Activated CD4-positive, alpha-beta T cell treated with anti-CD3 and anti-CD28 coated beads for 36 hours (primary cell): ENCODE measurements around the gene LTBP1. TPM values are rescaled to one million over a fixed set of nuclear protein-coding genes. Genes with fewer than 3 reads are reported as not detected.

Source experiments
- ATAC-seq: fragments of 200-7000 bp; cut with Tn5 transposase; one replicate; pipeline ENCODE4 v1.10.0; 2021; ENCODE audit warnings: mild to moderate bottlenecking, moderate library complexity
- CTCF ChIA-PET: fragments of 350-600 bp; sonication (Branson Sonifier 250); formaldehyde crosslinking; loops from one replicate; lab custom pipeline; 2021; ENCODE audit warnings: antibody characterized with exemption; lab: Charles Lee
- POLR2A ChIA-PET: fragments of 350-600 bp; sonication (Branson Sonifier 250); formaldehyde crosslinking; loops from one replicate; lab custom pipeline; 2021; ENCODE audit warnings: antibody characterized with exemption, inconsistent platforms; lab: Charles Lee
- DNase-seq: peaks from one replicate; pipeline ENCODE4 v3.0.0-alpha.2; 2020
- H3K27ac Mint-ChIP-seq: one replicate; pipeline ENCODE4 v1.8.0; 2021; ENCODE audit warnings: mixed read lengths
- H3K27me3 Mint-ChIP-seq: one replicate; pipeline ENCODE4 v1.8.0; 2021; ENCODE audit warnings: mixed read lengths
- H3K36me3 Mint-ChIP-seq: one replicate; pipeline ENCODE4 v1.8.0; 2021; ENCODE audit warnings: low read depth, mixed read lengths
- H3K4me1 Mint-ChIP-seq: one replicate; pipeline ENCODE4 v1.8.0; 2021; ENCODE audit warnings: mixed read lengths
- H3K4me3 Mint-ChIP-seq: one replicate; pipeline ENCODE4 v1.8.0; 2021; ENCODE audit warnings: mild to moderate bottlenecking, moderate library complexity, mixed read lengths
- H3K9me3 Mint-ChIP-seq: one replicate; pipeline ENCODE4 v1.8.0; 2021; ENCODE audit warnings: low read depth, mixed read lengths
- intact Hi-C, 2 experiments: fragments of 100-400 bp; cut with DNase I in 1 of 2; cut with micrococcal nuclease in 1 of 2; formaldehyde crosslinking; loops; one replicate each; pipeline versions ENCODE4 v1.14.2 to v1.15.1; 2022 to 2024; cut with DNase I, micrococcal nuclease
- total RNA-seq, 2 experiments: library from RNA; stranded (reverse); gene quantifications; one replicate each; pipeline ENCODE4 v1.2.3, GENCODE V29; 2021

Gene LTBP1
- total RNA-seq, 2 experiments from 2014 or later, result 0.14 to 0.26 TPM

DNA sequence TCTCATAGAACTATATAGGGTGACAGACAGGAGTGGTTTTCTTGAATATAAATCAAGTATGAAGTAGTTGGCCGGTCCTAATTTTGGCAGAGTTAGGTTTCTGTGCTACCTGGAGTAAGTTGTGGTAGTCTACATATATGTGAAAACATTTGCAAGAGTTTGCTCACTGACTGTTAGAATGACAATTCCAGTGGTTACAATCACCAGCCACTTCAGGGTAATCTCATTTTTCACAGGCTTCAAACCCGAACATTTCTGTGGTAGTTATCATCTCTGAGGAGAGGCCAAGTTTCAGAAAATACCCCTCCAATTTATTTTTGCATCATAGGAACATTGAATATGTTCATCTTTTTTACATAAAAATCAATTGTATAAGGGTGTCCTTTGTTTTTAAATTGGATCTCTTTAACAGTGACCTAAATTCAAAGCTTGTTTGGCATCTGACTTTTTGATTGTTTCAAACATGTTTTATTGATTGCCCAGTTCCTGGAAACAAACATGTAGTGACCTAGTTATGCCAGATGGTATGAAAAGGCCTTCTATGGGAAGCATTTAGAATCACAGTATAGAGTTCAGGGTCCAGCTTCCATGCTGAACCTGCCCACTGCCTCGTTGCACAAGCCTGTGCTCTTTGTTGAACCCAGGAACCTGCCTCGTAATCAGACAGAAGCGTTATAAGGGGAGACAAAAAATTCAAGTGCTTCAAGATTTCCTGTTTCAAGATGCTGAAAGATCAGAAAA, 250.6 kb downstream of the LTBP1 start:
- Mint-ChIP-seq H3K4me3 (no peak overlapping the region), H3K4me1 (no peaks in the 10 kb centered on the region), H3K27ac (no peak overlapping the region), H3K27me3 (peaks cover 5% of the 10 kb centered on the region), H3K9me3 (no peaks in the 10 kb centered on the region), H3K36me3 (no peaks in the 10 kb centered on the region)
- no peak for DNase-seq
- intact Hi-C loops, result no loop called here
- no peak for ATAC-seq
- POLR2A ChIA-PET, result no interaction called here
- CTCF ChIA-PET, result no interaction called here

GRCh38 chr2:33202641-33203522, 256.1 kb downstream of the LTBP1 start:
- Mint-ChIP-seq H3K27ac (no peak overlapping the region), H3K36me3 (no peaks in the 10 kb centered on the region), H3K4me3 (no peak overlapping the region), H3K27me3 (peaks cover 6% of the 10 kb centered on the region), H3K9me3 (no peaks in the 10 kb centered on the region), H3K4me1 (no peaks in the 10 kb centered on the region)
- DNase-seq (no peak), ATAC-seq (no peak)
- intact Hi-C loops, result no loop called here
- CTCF ChIA-PET, result interaction anchor here (1.0 to 1.4 kb wide), 3 partner anchors 169 to 352 kb away, joined by 3 read pairs; no protein-coding TSS in a partner anchor
- POLR2A ChIA-PET, result no interaction called here

- Mint-ChIP-seq H3K9me3 (no peaks in the 10 kb centered on the region), H3K27ac (no peak overlapping the region), H3K27me3 (peaks cover 10% of the 10 kb centered on the region), H3K4me1 (no peaks in the 10 kb centered on the region), H3K4me3 (no peak overlapping the region), H3K36me3 (no peaks in the 10 kb centered on the region)
- ATAC-seq (no peak), DNase-seq (no peak)
- intact Hi-C loops, result no loop called here
- ChIA-PET CTCF (interaction anchor here (0.6 kb wide), 1 partner anchor 14 kb away, joined by 3 read pairs; no protein-coding TSS in a partner anchor), POLR2A (no interaction called here)
These were observed 258.2 kb downstream of the LTBP1 start for GRCh38 chr2:33204945-33205344.

- intact Hi-C loops, result no loop called here
- Mint-ChIP-seq H3K36me3 (no peaks in the 10 kb centered on the region), H3K27me3 (peaks cover 9% of the 10 kb centered on the region), H3K27ac (no peak overlapping the region), H3K9me3 (no peaks in the 10 kb centered on the region), H3K4me3 (no peak overlapping the region), H3K4me1 (no peaks in the 10 kb centered on the region)
- CTCF ChIA-PET, result interaction anchor here (0.6 kb wide), 1 partner anchor 106 kb away, joined by 4 read pairs; no protein-coding TSS in a partner anchor
- DNase-seq, result no peak
- ATAC-seq, result no peak
- POLR2A ChIA-PET, result no interaction called here
These were observed 259.1 kb downstream of the LTBP1 start for GRCh38 chr2:33205693-33206434.

GRCh38 chr2:33207151-33207740, 260.5 kb downstream of the LTBP1 start:
- Mint-ChIP-seq H3K4me1 (no peaks in the 10 kb centered on the region), H3K4me3 (no peak overlapping the region), H3K27me3 (peaks cover 9% of the 10 kb centered on the region), H3K27ac (no peak overlapping the region), H3K9me3 (no peaks in the 10 kb centered on the region), H3K36me3 (no peaks in the 10 kb centered on the region)
- ChIA-PET POLR2A (no interaction called here), CTCF (no interaction called here)
- no peak for DNase-seq
- ATAC-seq, result no peak
- intact Hi-C loops, result no loop called here

DNA sequence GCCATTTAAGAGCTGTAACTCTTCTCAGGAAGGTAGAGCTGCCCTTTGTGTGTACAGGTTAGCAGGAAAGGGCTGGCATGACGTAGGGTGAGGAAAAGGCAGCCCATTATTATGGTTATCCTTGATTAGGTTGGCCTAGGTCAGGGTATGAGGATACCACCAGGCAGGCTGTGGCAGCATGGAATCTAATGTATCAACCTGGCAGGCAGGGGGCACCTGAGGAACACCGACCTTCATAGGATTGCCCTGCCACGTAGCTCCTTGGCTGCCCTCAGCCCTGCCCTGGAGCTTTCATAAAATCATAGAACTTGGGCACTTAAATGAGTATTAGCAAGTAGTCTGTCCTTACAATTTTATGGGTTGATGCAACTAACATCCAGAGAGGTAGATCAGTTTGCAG, 261.6 kb downstream of the LTBP1 start:
- intact Hi-C loops, result loop anchor here in 1 of 2 experiments (2.0 kb wide), 1 partner anchor 164 kb away; no protein-coding TSS in a partner anchor
- Mint-ChIP-seq H3K4me1 (no peaks in the 10 kb centered on the region), H3K27me3 (peaks cover 10% of the 10 kb centered on the region), H3K36me3 (no peaks in the 10 kb centered on the region), H3K9me3 (no peaks in the 10 kb centered on the region), H3K4me3 (no peak overlapping the region), H3K27ac (no peak overlapping the region)
- ATAC-seq, result no peak
- CTCF ChIA-PET, result interaction anchor here (0.5 to 1.3 kb wide), 5 partner anchors 14 to 375 kb away, joined by 3 to 7 read pairs (median 3); no protein-coding TSS in a partner anchor
- peak; percentile 22 for DNase-seq
- POLR2A ChIA-PET, result no interaction called here

GRCh38 chr2:33209976-33210375, 263.2 kb downstream of the LTBP1 start:
- Mint-ChIP-seq H3K36me3 (no peaks in the 10 kb centered on the region), H3K27me3 (peaks cover 8% of the 10 kb centered on the region), H3K9me3 (no peaks in the 10 kb centered on the region), H3K27ac (no peak overlapping the region), H3K4me1 (no peaks in the 10 kb centered on the region), H3K4me3 (no peak overlapping the region)
- ATAC-seq (no peak), DNase-seq (no peak)
- intact Hi-C loops, result loop anchor here in 1 of 2 experiments (2.0 kb wide), 1 partner anchor 163 kb away; no protein-coding TSS in a partner anchor
- ChIA-PET POLR2A (no interaction called here), CTCF (interaction anchor here (0.7 kb wide), 1 partner anchor 20 kb away, joined by 3 read pairs; no protein-coding TSS in a partner anchor)

DNA sequence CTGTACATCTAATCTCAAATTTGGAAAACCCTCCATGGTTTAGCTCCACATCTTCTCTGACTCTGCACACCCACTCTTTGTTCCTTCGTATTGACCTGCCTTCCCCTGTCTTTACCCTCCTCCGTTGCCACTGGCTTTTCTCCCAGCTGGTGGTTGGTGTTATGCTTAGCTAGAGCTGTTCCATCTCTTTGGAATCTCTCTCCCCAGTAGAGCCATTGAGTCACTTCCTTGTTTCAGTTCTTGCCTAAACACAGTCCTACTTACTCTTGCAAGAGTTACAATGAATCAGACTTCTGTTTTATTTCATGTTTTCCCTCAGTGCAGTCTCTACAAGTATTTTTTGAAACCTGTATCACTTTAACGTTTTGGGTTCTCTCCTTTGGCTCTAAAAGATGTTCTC, 263.9 kb downstream of the LTBP1 start:
- ChIA-PET POLR2A (no interaction called here), CTCF (interaction anchor here (0.8 kb wide), 1 partner anchor 75 kb away, joined by 3 read pairs; no protein-coding TSS in a partner anchor)
- H3K4me3 Mint-ChIP-seq, result no peak overlapping the region
- intact Hi-C loops, result no loop called here
- H3K4me1 Mint-ChIP-seq, result no peaks in the 10 kb centered on the region
- H3K36me3 Mint-ChIP-seq, result no peaks in the 10 kb centered on the region
- no peak overlapping the region for H3K27ac Mint-ChIP-seq
- no peak for DNase-seq
- H3K9me3 Mint-ChIP-seq, result no peaks in the 10 kb centered on the region
- ATAC-seq, result no peak
- peaks cover 8% of the 10 kb centered on the region for H3K27me3 Mint-ChIP-seq

DNA sequence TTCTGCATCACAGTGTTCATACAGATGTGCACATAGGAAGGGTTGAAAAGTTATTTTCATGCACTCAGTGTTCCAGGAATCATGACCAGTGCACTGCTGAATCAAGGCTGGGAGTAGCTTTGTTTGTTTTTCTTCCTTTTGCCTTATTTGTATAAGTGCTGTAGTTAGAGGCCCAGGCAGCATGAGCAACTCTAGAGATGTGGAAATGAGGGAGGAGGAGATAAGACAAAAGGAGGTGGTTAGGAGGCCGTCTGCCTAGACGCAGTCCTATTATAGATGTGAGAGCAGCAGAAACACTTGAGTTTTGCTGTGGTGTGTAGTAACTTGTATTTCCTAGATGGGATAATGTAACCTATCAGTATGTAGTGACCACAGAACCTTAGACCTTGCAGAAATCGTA, 265.4 kb downstream of the LTBP1 start:
- Mint-ChIP-seq H3K27ac (no peak overlapping the region), H3K27me3 (peaks cover 10% of the 10 kb centered on the region), H3K9me3 (no peaks in the 10 kb centered on the region), H3K36me3 (no peaks in the 10 kb centered on the region), H3K4me1 (no peaks in the 10 kb centered on the region), H3K4me3 (no peak overlapping the region)
- ChIA-PET POLR2A (no interaction called here), CTCF (no interaction called here)
- no peak for ATAC-seq
- no peak for DNase-seq
- intact Hi-C loops, result no loop called here

DNA sequence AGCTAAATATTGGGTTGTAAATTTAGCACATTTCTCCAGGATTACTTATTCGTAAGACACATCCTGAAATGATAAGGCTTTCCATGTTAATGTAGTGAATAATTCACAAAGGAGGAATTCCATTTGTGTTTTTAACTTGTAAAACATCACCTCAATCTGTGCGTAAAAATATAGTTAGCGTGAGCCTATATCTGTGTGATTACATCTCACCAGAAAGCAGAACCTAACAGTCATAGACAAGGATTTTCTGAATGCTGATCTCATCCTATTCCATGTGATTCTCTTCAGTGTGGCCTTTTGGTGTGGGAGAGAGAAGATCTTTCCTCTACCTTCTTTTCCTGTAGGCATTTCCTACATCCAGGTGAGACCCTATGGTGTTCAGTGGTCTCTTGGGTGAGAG, 266.5 kb downstream of the LTBP1 start:
- DNase-seq (no peak), ATAC-seq (no peak)
- intact Hi-C loops, result no loop called here
- Mint-ChIP-seq H3K27ac (no peak overlapping the region), H3K36me3 (no peaks in the 10 kb centered on the region), H3K9me3 (no peaks in the 10 kb centered on the region), H3K4me3 (no peak overlapping the region), H3K4me1 (no peaks in the 10 kb centered on the region), H3K27me3 (peaks cover 8% of the 10 kb centered on the region)
- ChIA-PET POLR2A (no interaction called here), CTCF (no interaction called here)

DNA sequence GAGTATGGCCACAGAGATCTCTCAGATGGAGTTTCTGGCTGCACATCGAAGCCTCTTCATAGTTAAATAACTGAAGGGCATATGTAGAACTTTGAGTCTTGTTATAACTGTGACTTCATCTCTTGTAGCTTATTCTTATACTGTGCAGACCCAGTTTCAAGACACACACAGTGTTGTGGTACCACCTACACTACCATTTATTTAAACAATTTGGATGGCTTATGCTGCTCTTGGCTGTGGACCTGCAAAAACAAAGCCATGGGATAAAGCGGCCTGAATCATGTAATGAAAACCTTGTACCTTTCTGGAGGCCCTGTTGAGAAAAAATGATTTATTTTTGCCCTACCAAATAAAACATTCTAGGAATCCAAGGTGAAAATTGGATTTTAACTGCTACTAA, 266.9 kb downstream of the LTBP1 start:
- Mint-ChIP-seq H3K4me1 (no peaks in the 10 kb centered on the region), H3K9me3 (no peaks in the 10 kb centered on the region), H3K4me3 (no peak overlapping the region), H3K36me3 (no peaks in the 10 kb centered on the region), H3K27ac (no peak overlapping the region), H3K27me3 (peaks cover 7% of the 10 kb centered on the region)
- intact Hi-C loops, result no loop called here
- DNase-seq, result no peak
- ATAC-seq, result no peak
- CTCF ChIA-PET, result no interaction called here
- POLR2A ChIA-PET, result no interaction called here
